ENCODE results near the gene IFI44.

Gene IFI44

GRCh38 chr1:78652019-78652560 is 2.5 kb downstream of the IFI44 start:
- DNase-seq = no peak

- DNase-seq = no peak
Measured at GRCh38 chr1:78658901-78659300, 9.3 kb downstream of the IFI44 start.

GRCh38 chr1:78663923-78664322 is 14.3 kb downstream of the IFI44 start:
- no peak for DNase-seq

- DNase-seq = no peak
Measured at GRCh38 chr1:78664763-78665162, 15.1 kb downstream of the IFI44 start.

GRCh38 chr1:78665809-78666208 is 16.2 kb downstream of the IFI44 start:
- DNase-seq = no peak

DNA sequence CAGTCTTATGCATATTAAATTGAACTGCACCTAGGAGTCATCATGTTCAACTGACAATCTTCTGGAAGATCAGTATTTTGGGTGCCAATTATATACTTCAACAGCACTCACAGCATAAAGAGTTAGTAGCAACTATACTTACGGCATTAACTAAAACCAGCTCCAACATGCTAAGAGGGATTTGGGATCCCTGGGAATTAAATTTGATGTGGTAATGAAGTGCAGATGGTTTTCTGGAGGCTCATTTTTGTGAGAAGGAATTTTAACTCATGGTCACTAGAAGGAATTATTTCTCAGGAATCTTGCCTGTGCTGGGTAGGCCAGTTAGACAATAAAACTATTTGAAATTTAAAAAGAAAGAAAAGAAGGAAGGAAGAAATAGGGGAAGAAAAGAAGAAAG is 18.3 kb downstream of the IFI44 start:
- DNase-seq = no peak

DNA sequence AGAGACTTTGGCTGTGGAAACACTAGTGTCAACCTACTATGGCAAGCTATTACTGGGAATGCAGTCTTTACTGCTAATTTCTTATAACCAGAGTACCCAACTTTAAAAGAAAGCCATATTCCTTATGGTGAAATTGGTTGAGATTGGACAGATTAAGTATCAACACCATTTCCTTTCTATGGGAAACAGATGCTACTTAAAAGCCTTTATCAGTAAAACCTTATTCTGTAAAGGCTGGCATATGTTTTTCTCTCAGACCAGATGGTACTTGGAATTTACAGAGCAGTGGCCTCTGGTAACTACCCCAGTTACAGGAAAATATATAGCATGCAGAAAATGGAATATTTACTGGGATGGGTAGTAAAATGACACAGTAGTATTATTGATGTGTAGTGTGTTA is 18.8 kb downstream of the IFI44 start:
- no peak for DNase-seq

DNA sequence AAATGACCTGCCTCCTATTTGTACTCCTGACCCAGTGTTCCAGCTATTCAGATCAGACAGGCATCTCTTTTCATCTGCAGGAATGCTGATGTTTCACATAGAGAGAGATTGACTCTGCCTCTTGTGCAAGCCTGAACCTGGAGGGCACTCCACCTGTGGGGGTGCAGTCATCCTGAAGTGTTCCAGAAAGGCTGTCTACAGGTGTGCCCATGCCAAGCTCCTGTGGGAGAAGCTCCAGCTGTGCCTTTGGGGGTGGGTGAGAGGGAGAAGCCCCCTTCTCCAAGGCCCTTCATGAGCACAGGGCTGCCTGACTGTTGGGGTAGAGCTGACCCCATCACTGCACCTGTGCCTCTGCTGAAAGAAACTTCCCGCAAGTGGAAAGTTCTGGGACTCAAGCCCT is 22.8 kb downstream of the IFI44 start:
- DNase-seq = no peak

- no peak for DNase-seq
Measured at GRCh38 chr1:78673120-78673519, 23.5 kb downstream of the IFI44 start.

DNA sequence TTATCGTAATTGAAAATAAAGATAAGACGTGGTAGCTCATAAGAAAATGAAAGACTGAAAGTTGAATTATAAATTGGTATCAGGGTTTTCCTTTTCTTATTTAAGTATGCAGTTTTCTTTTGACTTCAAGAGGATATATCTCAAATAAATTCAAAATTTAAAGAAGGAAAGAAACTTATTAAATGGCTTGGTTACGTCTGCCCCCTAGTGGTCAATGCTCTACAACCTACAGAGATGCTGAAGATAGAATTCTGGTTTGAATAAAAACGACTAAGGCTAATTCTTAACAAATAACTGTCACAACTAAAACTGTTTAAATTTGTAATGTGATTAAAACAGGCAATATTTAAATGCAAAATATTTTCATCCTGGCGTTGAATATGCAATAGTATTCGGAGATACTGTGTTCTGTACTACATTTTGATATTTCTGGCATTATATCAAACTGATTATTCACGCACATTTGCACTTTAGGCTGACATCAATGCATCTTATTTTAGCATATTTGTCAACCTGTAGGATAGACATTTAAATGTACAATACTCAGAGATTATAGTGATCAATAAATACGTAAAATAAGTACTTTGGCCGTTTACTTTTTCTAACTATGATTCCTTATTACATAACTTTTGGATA is 26.8 kb downstream of the IFI44 start:
- peak; percentile 80 to 88 (median 85) for DNase-seq

GRCh38 chr1:78676993-78677392 is 27.4 kb downstream of the IFI44 start:
- DNase-seq = no peak

DNA sequence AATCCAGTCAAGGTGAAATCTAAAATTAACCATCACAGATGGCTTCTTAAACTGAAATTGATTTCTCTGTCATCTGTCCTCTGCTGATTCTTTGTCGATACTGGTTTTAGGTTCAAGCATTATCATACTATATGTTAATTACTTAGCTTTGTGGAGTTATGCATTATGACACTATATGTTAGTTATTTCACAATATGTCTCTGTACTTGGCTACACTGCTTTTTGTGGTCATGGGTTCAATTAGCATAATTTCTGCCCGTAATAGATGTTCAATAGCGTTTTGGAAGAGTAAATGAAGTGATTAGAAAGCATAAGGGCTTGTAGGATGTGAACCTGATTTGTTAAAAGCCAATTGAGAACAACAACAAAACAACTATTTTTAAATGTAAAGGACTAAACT is 28.2 kb downstream of the IFI44 start:
- no peak for DNase-seq

DNA sequence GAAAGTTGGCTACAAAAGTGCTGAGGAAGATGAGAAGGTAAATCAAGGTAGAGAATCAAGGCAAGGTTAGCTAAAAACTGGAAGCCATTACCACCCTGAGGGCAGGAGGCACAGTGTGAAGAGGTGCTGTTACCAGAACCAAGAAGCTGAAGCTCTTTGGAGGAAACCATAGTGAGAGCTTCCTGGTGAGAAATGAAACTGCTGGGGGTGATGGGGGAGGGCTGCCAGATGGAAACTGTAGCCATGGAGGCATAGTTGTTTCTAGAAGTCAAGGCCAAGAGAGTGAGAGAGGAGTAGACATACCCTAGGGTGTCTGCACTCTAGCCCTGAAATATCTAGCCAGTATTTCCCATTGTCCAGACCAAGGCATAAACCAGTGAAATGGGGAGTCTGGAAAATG is 28.7 kb downstream of the IFI44 start:
- no peak for DNase-seq

- no peak for DNase-seq
Measured at GRCh38 chr1:78681265-78681664, 31.6 kb downstream of the IFI44 start.

DNA sequence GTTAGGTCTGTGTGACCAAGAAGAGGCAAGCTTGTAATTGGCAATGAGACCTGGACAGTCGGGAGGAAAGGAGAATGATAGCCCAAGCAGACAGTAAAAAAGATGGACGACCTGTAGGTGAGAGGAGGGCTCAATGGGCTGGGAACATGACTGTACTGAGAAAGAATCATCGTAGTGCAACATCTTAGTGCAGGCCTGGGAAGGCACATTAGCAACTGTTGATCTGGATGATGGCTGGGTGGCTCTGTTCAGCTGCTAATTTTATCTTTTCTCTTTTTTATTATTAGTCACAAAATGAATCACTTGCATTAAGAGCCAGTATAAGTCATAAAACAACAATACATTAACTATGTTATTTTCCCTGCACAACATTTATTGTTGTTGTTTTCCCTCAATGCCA is 32.9 kb downstream of the IFI44 start:
- no peak for DNase-seq

DNA sequence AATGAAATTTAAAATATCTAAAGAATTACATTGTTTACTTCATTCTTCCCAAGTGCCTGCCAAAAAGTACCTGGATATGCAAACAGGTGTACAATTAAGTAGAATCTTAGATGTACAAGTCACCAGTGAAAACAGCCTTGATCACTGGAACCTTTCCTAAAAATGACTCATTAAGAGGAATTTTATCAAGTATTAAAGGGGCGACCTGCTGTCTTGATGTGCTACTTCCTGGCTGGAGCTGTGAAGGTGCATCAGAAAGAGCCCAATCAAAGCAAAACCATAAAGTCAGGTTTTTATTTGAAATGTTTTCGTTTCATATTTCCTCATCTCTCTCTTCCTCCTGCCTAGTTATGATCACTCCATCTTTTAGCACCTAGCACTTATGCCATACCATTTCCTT is 33.4 kb downstream of the IFI44 start:
- no peak for DNase-seq

DNA sequence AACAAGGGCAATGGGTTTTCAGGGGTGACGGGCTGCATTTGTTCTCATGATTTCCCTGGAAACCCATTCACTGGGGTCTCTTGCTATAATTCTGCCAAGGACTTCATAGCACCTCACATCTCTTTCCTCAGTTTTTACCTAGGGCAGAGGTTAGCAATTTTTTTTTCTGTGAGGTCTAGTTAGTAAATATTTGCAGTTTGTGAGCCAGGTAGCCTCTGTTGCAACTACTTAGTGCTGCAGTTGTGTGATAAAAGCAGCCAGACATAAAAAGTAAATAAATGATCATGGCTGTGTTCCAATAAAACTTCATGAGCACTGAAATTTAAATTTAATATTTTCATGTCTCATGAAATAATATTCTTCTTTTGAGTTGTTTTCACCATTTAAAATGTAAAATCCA is 37.7 kb downstream of the IFI44 start:
- DNase-seq = no peak

DNA sequence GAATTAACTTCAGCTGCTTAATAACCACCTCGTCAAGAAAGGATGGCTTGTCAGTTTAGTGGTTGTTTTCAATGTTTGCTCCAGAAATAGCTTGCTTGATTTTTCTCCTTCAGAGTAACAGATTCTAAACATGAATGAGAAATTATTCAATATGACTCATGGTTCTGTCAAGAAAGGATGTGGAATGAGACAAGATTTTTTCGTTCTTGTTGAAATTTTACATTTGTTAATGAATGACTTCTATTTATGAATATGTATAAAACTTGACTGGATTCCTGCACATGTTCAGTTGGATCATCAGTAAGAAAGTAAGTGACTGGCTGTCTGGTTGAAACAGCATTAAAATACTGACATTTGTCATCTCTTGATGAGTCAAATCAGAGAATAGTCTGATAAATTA is 38.3 kb downstream of the IFI44 start:
- DNase-seq = no peak

DNA sequence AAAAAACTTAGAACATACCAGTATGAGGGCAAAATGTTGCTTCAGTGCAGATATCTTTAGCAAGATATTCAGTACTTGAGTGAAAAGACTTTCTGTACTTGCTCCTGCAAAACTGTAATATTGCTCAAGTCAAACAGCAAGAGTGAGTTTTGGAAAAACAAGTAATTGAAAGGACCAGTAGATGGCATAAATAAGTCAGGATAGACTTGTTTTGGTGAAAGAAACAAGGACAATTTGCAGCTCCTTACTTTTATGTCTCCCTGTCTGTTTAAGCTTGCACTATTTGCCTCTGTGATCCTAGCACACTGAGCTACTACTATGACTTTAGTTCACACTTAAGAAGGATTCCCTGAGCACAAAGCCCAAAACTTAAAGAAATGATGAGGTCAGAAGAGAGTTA is 39.1 kb downstream of the IFI44 start:
- no peak for DNase-seq

DNA sequence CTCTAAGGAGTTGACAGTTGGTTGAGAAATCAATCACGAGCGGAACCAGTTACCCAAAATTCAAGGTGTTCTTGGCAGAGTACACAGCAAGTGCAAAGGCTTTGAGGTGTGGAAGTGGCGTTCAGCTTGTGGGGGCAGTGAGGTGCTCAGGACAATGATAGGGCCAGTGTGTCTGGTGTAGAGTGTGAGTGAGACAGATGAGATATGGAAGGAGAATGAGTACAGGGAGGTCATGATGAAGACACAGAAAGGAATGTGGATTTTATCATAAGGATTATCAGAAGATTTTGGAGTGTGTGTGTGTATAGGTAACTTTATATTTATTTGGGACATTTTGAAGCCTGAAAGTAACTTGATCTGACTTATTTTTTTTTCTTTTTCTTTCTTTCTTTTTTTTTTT is 40.9 kb downstream of the IFI44 start:
- DNase-seq = no peak

DNA sequence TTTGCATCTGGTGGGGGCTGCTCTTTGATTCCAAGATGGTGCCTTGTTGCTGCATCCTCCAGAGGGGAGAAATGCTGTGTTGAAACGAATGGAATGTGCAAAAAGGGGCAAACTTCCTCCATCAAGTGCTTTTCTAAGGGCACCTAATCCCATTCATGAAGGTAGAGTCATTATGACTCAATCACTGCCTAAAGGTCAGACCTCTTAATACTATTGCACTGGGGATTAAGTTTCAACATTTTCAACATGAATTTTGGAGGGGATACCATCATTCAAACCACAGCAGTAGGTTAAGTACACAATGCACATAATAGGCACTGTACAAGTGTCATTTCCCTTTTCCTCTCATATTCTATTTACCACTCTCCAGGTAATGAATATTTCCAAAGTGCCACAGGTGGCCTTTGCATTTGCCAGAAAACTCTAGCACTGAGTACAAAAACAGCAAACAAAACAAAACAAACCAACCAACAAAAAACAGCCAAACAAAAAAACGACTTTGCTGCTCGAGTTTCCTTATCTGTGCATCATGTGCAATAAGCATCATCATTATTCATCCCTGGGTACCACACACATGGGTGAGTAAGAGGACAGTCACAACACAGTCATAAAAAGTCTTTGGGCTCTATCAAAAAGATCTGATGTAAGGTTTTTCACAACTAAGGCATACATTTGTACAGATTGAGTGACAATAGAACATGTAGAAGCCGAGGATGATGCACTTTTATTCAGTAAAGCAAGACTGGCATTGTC is 42.5 kb downstream of the IFI44 start:
- no peak for DNase-seq

- DNase-seq = no peak
Measured at GRCh38 chr1:78699813-78700212, 50.2 kb downstream of the IFI44 start.

GRCh38 chr1:78702426-78702825 is 52.8 kb downstream of the IFI44 start:
- DNase-seq = no peak

- DNase-seq = no peak
Measured at GRCh38 chr1:78703806-78704205, 54.2 kb downstream of the IFI44 start.

Data from suppressor macrophage (primary cell).